Measurements from ENCODE around the gene ABCE1.
A peak's percentile ranks its signal among the peaks of the same experiment; 100 is the strongest.
"Not testable (repeated sequence)": the region's sequence is repeated elsewhere in the genome, so short reads cannot be mapped to it uniquely, and the experiment has no call there.

ABCE1 gene

GRCh38 chr4:145125396-145125795 is 27.3 kb downstream of the ABCE1 start:
- Mint-ChIP-seq H3K27ac (ENCODE audit: low read depth) (peak overlapping the region; percentile 92), H3K36me3 (ENCODE audit: insufficient read depth) (peaks cover 46% of the 10 kb centered on the region)

GRCh38 chr4:145130130-145130529 is 32.0 kb downstream of the ABCE1 start:
- H3K27ac Mint-ChIP-seq (ENCODE audit: low read depth): peak overlapping the region; percentile 7
- DNase-seq (ENCODE audit: low spot score in 2 of 2): no peak
- no peak overlapping the region for H3K4me3 Mint-ChIP-seq
- peaks cover 26% of the 10 kb centered on the region for H3K36me3 Mint-ChIP-seq (ENCODE audit: insufficient read depth)
- no peaks in the 10 kb centered on the region for H3K27me3 Mint-ChIP-seq
- peaks cover 32% of the 10 kb centered on the region for H3K4me1 Mint-ChIP-seq
- no peaks in the 10 kb centered on the region for H3K9me3 Mint-ChIP-seq
- no peak for ATAC-seq (replicated peaks; ENCODE audit: extremely low read depth, poor library complexity, severe bottlenecking)

More at GRCh38 chr4:145125396-145125795, 27.3 kb downstream of the ABCE1 start:
- ATAC-seq (replicated peaks; ENCODE audit: extremely low read depth, poor library complexity, severe bottlenecking): no peak
- DNase-seq (ENCODE audit: low spot score in 2 of 2): no peak
- Mint-ChIP-seq H3K4me1 (peaks cover 20% of the 10 kb centered on the region), H3K27me3 (no peaks in the 10 kb centered on the region), H3K4me3 (peak overlapping the region; percentile 69), H3K9me3 (no peaks in the 10 kb centered on the region)

- H3K9me3 Mint-ChIP-seq: no peaks in the 10 kb centered on the region
- DNase-seq (ENCODE audit: low spot score in 2 of 2) (no peak), ATAC-seq (replicated peaks; ENCODE audit: extremely low read depth, poor library complexity, severe bottlenecking) (no peak)
- no peak overlapping the region for H3K4me3 Mint-ChIP-seq
- H3K36me3 Mint-ChIP-seq (ENCODE audit: insufficient read depth): peaks cover 25% of the 10 kb centered on the region
- peaks cover 31% of the 10 kb centered on the region for H3K4me1 Mint-ChIP-seq
- no peaks in the 10 kb centered on the region for H3K27me3 Mint-ChIP-seq
- peak overlapping the region; percentile 7 for H3K27ac Mint-ChIP-seq (ENCODE audit: low read depth)
Measured at GRCh38 chr4:145130788-145131399, 32.8 kb downstream of the ABCE1 start.

DNA sequence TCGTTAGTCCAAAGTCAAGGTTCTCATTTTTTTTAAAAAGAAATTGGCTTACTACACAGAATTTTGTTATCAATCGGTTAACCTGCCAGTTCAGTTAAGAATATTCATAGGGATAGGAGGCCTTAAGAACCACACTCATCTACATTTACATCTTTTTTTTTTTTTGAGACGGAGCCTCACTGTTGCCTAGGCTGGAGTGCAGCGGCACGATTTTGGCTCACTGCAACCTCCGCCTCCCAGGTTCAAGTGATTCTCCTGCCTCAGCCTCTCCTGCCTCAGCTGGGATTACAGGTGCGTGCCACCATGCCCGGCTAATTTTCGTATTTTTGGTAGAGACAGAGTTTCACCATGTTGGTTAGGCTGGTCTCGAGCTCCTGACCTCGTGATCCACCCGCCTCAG is 33.7 kb downstream of the ABCE1 start:
- DNase-seq (ENCODE audit: low spot score in 2 of 2) (no peak), ATAC-seq (replicated peaks; ENCODE audit: extremely low read depth, poor library complexity, severe bottlenecking) (no peak)
- H3K36me3 Mint-ChIP-seq (ENCODE audit: insufficient read depth): peaks cover 19% of the 10 kb centered on the region
- no peak overlapping the region for H3K4me3 Mint-ChIP-seq
- H3K4me1 Mint-ChIP-seq: peaks cover 25% of the 10 kb centered on the region
- no peaks in the 10 kb centered on the region for H3K27me3 Mint-ChIP-seq
- H3K27ac Mint-ChIP-seq (ENCODE audit: low read depth): no peak overlapping the region
- H3K9me3 Mint-ChIP-seq: no peaks in the 10 kb centered on the region

GRCh38 chr4:145132511-145133098 is 34.5 kb downstream of the ABCE1 start:
- Mint-ChIP-seq H3K4me1 (peaks cover 29% of the 10 kb centered on the region), H3K9me3 (no peaks in the 10 kb centered on the region), H3K36me3 (ENCODE audit: insufficient read depth) (peaks cover 19% of the 10 kb centered on the region), H3K27me3 (no peaks in the 10 kb centered on the region), H3K27ac (ENCODE audit: low read depth) (peak overlapping the region; percentile 72), H3K4me3 (no peak overlapping the region)
- DNase-seq (ENCODE audit: low spot score in 2 of 2) (no peak), ATAC-seq (replicated peaks; ENCODE audit: extremely low read depth, poor library complexity, severe bottlenecking) (no peak)

DNA sequence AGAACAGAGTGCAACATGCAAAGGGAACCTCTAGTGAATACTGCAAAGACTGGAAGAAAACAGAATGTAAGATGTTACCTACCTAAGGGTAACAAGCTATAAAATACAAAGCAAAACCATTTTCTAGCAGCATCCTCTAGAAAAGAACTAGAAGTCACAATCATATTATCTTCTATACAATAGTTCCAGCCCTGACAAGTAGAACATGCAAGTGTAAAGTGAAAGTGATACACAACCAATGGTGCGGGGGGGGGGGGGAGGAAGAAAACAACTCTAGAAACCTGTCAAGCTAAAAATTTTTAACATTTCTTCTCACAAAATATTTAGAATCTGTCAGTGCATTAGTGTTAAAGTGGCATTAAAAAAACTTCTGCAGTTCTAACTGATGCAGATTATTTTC is 38.1 kb downstream of the ABCE1 start:
- peak; percentile 57 for ATAC-seq (replicated peaks; ENCODE audit: extremely low read depth, poor library complexity, severe bottlenecking)
- Mint-ChIP-seq H3K36me3 (ENCODE audit: insufficient read depth) (peaks cover 33% of the 10 kb centered on the region), H3K4me1 (peaks cover 20% of the 10 kb centered on the region), H3K27ac (ENCODE audit: low read depth) (peak overlapping the region; percentile 57), H3K4me3 (peak overlapping the region; percentile 50)
- not testable (repeated sequence) for H3K9me3 Mint-ChIP-seq; DNase-seq (ENCODE audit: low spot score in 2 of 2); H3K27me3 Mint-ChIP-seq

- Mint-ChIP-seq H3K4me1 (peaks cover 6% of the 10 kb centered on the region), H3K4me3 (no peak overlapping the region), H3K9me3 (no peaks in the 10 kb centered on the region), H3K27ac (ENCODE audit: low read depth) (no peak overlapping the region), H3K27me3 (no peaks in the 10 kb centered on the region), H3K36me3 (ENCODE audit: insufficient read depth) (peaks cover 68% of the 10 kb centered on the region)
- ATAC-seq (replicated peaks; ENCODE audit: extremely low read depth, poor library complexity, severe bottlenecking) (no peak), DNase-seq (ENCODE audit: low spot score in 2 of 2) (no peak)
Measured at GRCh38 chr4:145148980-145149379, 50.9 kb downstream of the ABCE1 start.

GRCh38 chr4:145153181-145153903 is 55.2 kb downstream of the ABCE1 start:
- H3K4me3 Mint-ChIP-seq: no peak overlapping the region
- H3K4me1 Mint-ChIP-seq: no peaks in the 10 kb centered on the region
- peak overlapping the region; percentile 1 for H3K27ac Mint-ChIP-seq (ENCODE audit: low read depth)
- DNase-seq (ENCODE audit: low spot score in 2 of 2): no peak
- H3K36me3 Mint-ChIP-seq (ENCODE audit: insufficient read depth): peaks cover 74% of the 10 kb centered on the region
- no peaks in the 10 kb centered on the region for H3K27me3 Mint-ChIP-seq
- H3K9me3 Mint-ChIP-seq: no peaks in the 10 kb centered on the region
- no peak for ATAC-seq (replicated peaks; ENCODE audit: extremely low read depth, poor library complexity, severe bottlenecking)

DNA sequence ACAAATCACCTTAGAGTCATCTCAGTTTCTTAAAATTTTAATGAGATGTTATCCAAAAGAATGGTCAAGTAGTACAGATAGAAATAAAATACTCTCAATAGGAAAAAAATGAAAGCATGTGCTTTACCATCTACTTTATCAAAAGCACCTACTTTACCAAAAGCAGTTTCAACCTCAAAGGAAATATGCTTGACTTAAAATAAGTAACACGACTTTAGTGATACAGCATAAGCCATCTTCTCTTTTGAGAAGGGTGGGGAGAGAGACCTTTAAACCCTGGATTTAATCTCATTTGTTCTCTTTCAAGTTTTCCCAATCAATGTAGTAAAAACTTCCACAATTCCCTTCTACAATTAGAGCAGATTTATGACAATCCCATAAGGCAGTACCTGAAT is 55.8 kb downstream of the ABCE1 start:
- peaks cover 74% of the 10 kb centered on the region for H3K36me3 Mint-ChIP-seq (ENCODE audit: insufficient read depth)
- H3K27me3 Mint-ChIP-seq: no peaks in the 10 kb centered on the region
- H3K4me1 Mint-ChIP-seq: no peaks in the 10 kb centered on the region
- H3K9me3 Mint-ChIP-seq: no peaks in the 10 kb centered on the region
- no peak overlapping the region for H3K4me3 Mint-ChIP-seq
- no peak for DNase-seq (ENCODE audit: low spot score in 2 of 2)
- H3K27ac Mint-ChIP-seq (ENCODE audit: low read depth): peak overlapping the region; percentile 71
- ATAC-seq (replicated peaks; ENCODE audit: extremely low read depth, poor library complexity, severe bottlenecking): no peak

- H3K27me3 Mint-ChIP-seq: no peaks in the 10 kb centered on the region
- H3K27ac Mint-ChIP-seq (ENCODE audit: low read depth): peak overlapping the region; percentile 71
- H3K4me3 Mint-ChIP-seq: no peak overlapping the region
- H3K4me1 Mint-ChIP-seq: no peaks in the 10 kb centered on the region
- no peak for ATAC-seq (replicated peaks; ENCODE audit: extremely low read depth, poor library complexity, severe bottlenecking)
- no peak for DNase-seq (ENCODE audit: low spot score in 2 of 2)
- no peaks in the 10 kb centered on the region for H3K9me3 Mint-ChIP-seq
- H3K36me3 Mint-ChIP-seq (ENCODE audit: insufficient read depth): peaks cover 70% of the 10 kb centered on the region
Measured at GRCh38 chr4:145154573-145154972, 56.5 kb downstream of the ABCE1 start.

GRCh38 chr4:145155268-145155870 is 57.3 kb downstream of the ABCE1 start:
- Mint-ChIP-seq H3K4me1 (no peaks in the 10 kb centered on the region), H3K27ac (ENCODE audit: low read depth) (no peak overlapping the region), H3K36me3 (ENCODE audit: insufficient read depth) (peaks cover 64% of the 10 kb centered on the region), H3K27me3 (no peaks in the 10 kb centered on the region), H3K9me3 (no peaks in the 10 kb centered on the region), H3K4me3 (no peak overlapping the region)
- DNase-seq (ENCODE audit: low spot score in 2 of 2) (no peak), ATAC-seq (replicated peaks; ENCODE audit: extremely low read depth, poor library complexity, severe bottlenecking) (no peak)

DNA sequence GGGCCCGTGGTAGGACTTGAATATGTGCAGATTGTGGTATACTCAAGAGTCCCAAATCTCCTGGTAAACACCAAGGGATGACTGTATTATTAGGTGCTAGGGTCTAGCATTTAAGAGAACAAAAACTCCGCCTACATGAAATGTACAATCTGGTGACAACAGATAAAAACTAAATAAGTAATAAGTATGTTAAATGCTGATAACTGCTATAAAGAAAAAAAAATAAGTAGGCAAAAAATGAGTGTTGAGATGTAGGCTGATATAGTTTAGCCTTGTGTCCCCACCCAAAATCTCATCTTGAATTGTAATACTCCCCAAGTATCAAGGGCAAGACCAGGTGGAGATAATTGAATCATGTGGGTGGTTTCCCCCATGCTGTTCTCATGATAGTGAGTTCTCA is 58.9 kb downstream of the ABCE1 start:
- no peaks in the 10 kb centered on the region for H3K9me3 Mint-ChIP-seq
- H3K36me3 Mint-ChIP-seq (ENCODE audit: insufficient read depth): peaks cover 68% of the 10 kb centered on the region
- H3K27ac Mint-ChIP-seq (ENCODE audit: low read depth): no peak overlapping the region
- no peak for ATAC-seq (replicated peaks; ENCODE audit: extremely low read depth, poor library complexity, severe bottlenecking)
- no peaks in the 10 kb centered on the region for H3K27me3 Mint-ChIP-seq
- no peak overlapping the region for H3K4me3 Mint-ChIP-seq
- peaks cover 8% of the 10 kb centered on the region for H3K4me1 Mint-ChIP-seq
- DNase-seq (ENCODE audit: low spot score in 2 of 2): no peak

DNA sequence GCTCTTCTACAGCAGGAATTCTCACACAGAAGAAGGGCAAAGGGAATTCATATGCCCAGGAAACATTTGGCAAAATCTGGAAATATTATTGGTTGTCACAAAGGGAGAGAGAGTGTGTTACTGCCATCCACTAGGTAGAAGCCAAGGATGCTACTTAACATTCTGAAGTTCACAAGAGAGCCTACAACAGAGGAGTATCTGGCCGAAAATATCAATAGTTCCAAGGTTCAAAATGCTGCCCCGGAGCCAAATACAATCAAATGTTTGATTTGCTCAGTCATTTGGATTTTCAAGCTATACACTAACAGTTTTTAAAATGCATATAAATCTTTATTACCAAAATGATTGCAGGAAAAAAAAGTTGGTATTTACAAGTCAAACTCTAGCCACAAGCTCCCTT is 63.4 kb downstream of the ABCE1 start:
- DNase-seq (ENCODE audit: low spot score in 2 of 2) (no peak), ATAC-seq (replicated peaks; ENCODE audit: extremely low read depth, poor library complexity, severe bottlenecking) (no peak)
- H3K9me3 Mint-ChIP-seq: no peaks in the 10 kb centered on the region
- H3K36me3 Mint-ChIP-seq (ENCODE audit: insufficient read depth): peaks cover 44% of the 10 kb centered on the region
- H3K4me3 Mint-ChIP-seq: no peak overlapping the region
- no peak overlapping the region for H3K27ac Mint-ChIP-seq (ENCODE audit: low read depth)
- H3K4me1 Mint-ChIP-seq: peaks cover 9% of the 10 kb centered on the region
- H3K27me3 Mint-ChIP-seq: no peaks in the 10 kb centered on the region
